GM18526 (cell line): ENCODE data around the gene ZNF425.
A peak's percentile ranks its signal among the peaks of the same experiment; 100 is the strongest.

Experiments used
- POLR2A ChIP-seq: IDR thresholded peaks from 3 replicates; pipeline ENCODE4 v1.6.1; 2011; ENCODE audit not compliant: insufficient read length; ENCODE audit errors: extremely low read depth

The ZNF425 gene

DNA sequence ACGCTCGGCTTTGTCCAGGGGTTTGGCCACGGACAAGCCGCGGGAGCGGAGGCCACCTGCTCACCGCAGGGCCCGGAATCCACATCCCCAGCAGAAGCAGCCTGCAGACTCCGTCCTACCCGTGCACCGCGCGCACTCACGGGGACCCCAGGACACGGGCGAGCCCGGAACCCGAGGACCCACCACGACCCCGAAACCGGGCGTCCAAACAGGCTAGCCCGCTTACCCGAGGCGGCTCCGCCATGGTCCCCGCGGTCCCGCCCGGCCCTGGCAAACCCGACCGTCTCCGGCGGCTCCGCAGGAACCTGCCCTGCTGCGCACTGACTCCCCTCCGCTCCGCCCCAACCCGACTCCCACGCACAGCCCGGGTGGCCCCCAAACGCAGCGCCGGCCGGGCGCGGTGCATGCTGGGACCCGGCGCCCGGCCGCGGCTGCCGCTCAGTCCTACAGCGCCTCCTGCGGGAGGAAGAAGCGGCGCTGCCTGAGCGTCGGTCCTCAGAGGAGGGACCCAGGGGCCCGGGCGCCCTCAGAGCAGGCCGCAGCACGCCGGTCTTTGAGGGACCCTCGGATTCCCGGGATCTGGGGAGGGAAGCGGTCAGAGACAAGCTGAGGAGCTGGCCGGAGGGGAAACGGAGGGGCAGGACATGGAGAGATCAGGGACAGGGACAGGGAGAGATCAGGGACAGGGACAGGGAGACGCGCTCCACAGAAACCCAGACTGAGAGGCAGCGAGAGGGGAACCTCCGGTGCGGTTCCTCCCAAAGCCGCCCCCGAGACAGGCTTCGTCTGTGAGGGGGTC is 35.5 kb downstream of the ZNF425 start, which contains the start of gene ZNF786:
TSS of gene ZNF786 (minus strand) at position 322 of the 799 bp plus-strand sequence. CDS start at position 244, 78 bp downstream.
- TF ChIP-seq POLR2A, result peak; percentile 96

DNA sequence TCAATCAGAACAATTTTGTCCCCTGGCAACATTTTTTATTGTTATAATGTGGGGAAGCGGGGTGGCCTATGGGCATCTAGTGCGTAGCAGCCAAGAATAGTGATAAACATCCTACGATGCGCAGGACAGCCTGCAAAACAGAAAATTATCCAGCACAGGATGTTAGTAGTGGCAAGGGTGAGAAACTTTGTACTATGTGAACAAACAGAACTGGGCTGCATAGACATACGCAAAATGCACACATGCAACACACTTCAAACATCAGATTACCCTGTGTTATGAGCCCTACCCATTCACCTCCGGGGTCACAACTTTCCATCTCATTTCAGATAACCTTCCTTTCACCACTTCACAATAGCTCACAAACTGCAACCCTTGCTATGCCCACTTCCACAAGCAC is 38.7 kb downstream of the ZNF425 start:
- TF ChIP-seq POLR2A, result no peak

DNA sequence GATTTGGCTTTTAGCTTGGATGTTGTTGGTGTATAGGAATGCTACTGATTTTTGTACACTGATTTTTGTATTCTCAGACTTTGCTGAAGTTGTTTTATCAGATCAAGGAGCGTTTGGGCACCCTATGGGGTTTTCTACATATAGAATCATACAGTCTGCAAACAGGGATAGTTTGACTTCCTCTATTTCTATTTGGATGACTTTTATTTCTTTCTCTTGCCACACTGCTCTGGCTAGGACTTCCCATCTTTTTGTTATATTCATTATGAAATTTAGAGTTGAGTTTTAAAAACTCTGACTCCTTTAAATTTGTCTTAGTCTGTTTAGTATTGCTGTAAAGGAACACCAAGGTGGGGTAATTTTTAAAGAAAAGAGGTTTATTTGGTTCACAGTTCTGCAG is 40.3 kb downstream of the ZNF425 start:
- TF ChIP-seq POLR2A, result no peak

DNA sequence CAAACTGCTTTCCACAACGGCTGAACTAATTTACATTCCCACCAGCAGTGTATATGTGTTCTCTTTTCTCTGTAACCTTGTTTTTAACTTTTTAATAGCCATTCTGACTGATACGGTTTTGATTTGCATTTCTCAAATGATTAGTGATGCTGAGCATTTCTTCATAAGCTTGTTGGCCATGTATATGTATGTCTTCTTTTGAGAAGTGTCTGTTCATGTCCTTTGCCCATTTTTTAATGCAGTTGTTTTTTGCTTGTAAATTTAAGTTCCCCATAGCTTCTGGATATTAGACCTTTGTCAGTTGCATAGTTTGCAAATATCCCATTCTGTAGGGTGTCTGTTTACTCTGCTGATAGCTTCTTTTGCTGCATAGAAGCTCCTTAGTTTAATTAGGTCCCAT is 41.7 kb downstream of the ZNF425 start:
- TF ChIP-seq POLR2A, result no peak

DNA sequence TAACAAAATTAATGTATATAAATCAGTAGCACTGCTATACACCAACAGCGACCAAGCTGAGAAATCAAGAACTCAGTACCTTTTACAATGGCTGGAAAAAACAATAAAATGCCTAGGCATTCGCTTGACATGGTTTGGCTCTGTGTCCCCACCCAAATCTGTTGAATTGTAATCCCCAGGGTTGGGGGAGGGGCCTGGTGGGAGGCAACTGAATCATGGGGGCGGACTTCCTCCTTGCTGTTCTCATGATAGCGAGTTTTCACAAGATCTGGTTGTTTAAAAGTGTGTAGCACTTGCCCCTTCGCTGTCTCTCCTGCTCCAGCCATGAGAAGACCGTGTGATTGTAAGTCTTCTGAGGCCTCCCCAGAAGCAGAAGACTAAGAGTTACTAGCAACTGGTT is 44.2 kb downstream of the ZNF425 start:
- TF ChIP-seq POLR2A, result no peak

DNA sequence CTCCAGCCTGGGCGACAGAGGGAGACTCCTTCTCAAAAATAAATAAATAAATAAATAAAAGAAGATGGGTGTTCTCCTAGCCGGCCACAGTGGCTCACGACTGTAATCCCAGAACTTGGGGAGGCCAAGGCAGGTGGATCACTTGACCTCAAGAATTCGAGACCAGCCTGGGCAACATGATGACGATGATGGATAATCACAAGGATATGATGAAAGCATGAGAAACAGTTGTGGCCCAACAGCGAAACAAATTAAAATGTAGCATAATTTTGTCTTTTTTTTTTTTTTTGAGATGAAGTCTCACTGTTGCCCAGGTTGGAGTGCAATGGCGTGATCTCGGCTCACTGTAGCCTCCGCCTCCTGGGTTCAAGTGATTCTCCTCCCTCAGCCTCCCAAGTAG is 48.5 kb downstream of the ZNF425 start:
- no peak for TF ChIP-seq POLR2A

DNA sequence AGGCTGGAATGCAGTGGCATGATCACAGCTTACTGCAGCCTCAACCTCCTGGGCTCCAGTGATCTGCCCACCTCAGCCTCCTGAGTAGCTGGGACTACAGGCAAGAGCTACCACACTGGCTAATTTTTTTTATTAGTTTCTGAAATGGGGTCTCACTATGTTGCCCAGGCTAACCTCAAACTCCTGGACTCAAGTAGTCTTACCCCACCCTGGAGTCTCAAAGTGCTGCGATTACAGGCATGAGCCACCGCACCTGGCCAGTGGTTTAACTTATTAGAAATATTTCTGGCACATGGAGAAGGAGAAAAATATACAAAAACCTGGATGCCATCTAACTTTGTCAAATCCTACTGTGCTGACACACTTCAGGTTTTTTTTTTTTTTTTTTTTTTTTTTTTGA is 50.8 kb downstream of the ZNF425 start:
- no peak for TF ChIP-seq POLR2A

DNA sequence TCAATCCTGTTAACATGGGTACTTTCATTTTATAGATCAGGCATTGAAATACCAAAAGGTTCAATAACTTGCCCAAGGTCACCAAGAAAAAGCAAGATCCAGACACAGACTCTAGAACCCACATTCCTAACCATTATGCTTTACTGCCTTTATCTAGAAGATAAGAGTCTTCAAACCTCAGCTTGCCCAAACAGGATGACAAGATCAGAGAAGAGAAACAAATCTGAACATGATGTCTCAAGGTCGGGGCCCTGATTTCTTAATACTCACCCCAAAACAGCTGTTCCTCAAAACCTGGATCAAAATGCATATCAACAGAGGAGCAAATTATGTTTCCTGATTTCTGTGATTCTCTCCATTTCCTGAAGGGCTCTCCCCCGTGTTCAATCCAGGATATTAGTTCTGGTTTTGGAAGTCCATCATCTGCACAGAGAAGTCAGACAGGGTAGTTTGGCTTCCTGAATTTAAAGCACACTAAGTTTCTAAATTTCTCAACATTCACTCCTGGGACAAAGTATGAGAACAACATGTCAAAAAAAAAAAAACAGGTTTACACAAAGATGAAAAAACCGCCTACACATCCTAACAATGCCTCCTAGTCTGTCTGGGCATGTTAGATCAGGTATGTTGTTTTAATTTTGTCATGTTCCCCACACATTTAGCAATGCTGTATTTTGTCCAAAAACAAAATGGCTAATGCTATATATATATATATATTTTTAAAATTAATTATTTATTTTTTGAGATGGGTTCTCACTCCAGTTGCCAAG is 51.8 kb downstream of the ZNF425 start:
- no peak for TF ChIP-seq POLR2A

DNA sequence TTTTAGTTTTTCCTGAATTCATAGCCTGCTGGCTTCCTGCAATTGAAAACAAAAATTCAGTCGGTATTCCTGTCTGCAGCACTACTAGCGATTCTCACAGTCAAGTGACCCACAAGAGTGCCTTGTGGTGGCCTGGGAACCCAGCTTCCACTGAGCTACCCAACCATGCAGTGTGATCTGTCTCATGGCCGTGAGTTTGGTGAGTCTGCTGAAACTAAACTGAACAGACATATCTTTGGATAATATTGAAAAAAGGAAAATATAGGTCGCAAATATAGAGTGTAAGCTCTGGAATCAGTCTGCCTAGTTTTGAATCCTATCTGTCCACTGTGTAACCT is 53.7 kb downstream of the ZNF425 start:
- TF ChIP-seq POLR2A, result no peak

DNA sequence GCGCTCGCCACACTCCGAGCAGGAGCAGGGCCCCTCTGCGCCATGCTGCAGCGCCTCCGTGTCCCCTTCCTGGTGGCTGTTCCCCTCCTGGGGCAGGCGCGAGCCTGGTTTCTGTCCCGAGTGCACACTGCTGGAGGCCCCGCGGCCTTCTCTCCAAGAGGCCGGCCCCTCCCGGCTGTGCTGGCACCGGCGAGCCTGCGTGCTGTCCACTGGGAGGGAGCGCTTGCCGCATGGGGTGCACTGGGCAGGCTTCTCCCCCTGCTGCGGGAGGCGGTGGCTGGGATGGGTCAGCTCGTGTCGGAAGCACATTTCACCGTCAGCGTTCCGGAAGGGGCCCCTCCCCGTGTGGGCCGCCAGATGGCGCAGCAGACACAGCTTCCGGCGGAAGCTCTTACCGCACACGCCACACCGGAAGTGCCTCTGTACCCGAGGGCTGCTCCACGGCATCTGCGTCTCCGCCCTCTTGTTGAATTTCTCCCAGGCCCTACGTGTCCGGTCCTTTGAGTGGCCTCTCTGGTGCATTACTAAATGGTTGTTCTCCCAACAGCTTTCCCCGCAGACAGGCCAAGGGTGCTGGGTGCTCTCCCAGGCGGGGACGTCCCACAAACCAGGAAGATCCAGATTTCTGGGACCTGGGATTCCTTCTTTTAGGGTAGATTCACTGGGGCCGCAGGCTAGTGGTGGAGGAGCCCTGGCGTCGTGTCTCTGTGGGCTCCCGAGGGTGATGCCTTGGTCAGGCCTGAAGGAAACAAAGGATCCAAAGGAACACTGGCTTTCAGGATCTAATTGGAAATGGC is 54.3 kb downstream of the ZNF425 start:
- no peak for TF ChIP-seq POLR2A

DNA sequence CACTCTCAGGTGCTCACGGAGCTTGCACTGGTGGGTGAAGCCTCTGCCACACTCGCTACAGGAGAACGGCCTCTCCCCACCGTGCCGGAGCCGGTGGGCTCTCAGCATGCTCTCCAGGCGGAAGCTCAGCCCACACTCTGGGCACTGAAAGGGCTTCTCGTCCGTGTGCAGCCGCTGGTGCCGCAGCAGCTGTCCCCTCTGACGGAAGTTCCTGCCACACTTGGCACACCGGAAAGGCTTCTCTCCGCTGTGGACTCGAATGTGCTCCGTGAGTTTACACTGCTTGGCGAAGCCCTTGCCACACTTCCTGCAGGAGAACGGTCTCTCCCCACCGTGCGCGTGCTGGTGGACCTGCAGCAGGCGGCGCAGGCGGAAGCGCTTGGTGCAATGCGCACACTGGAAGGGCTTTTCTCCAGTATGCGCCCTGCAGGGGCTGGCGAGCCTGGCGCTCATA is 54.9 kb downstream of the ZNF425 start:
- TF ChIP-seq POLR2A, result no peak

DNA sequence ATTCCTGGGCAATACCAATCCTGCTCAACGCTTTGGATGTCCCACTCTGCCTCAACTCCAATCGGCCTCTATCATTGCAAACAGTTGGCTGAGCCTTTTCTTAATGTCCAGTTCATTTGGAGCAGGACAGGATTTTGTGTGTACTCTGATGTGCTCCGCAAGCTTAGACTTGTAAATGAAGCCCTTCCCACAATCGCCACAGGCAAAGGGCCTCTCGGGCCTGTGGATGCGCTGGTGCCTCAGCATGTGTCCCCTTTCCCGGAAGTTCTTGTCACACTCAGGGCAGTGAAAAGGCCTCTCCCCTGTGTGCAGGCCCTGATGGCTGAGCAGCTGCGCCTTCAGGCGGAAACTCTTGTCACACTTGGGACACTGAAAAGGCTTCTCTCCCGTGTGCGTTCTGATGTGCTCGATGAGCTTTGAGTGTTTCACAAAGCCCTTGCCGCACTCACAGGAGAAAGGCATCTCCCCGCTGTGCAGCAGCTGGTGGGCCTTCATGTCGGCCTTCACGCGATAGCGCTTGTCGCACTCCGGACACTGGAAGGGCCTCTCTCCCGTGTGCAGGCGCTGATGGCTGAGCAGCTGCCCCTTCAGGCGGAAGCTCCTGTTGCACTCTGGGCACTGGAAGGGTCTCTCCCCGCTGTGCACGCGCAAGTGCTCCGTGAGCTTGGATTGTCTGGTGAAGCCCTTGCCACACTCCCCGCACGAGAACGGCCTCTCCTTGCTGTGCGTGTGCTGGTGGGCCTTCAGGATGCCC is 55.6 kb downstream of the ZNF425 start:
- no peak for TF ChIP-seq POLR2A

DNA sequence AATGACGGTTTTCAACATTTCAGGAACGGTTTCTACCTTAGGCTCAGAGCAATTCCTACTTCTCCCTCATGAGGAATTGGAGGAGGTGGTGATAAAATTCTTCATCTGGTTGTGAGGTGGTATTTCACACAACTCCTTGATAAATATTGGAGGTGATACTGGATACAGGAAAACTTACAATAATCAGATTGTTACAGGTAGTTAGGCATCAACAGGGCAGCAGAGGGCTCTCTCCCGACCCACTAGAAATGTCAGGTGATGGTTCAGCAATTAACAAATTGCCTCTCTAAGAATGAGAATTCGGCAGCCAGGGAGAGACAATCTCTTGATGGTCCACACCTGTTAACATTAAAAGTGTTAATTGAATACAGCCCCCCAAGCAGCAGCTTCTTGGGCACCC is 58.3 kb downstream of the ZNF425 start:
- no peak for TF ChIP-seq POLR2A

DNA sequence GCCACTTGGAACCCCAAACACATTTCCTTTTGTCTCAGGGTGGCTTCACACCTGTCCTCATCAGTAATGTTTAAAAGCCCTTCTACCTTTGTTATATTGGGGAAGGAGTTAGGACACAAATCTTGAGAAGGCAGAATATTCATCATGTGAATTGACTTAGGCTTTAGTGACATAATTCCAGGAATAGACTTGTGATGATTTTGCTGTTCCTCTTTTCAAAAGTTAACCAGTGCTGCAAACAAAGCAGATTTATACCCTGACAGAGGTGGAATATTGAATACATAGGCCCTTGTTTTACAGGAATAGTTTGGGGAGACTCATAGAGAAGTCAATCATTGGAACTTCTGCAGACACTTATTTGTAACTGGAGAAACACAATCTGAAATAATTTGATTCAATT is 62.6 kb downstream of the ZNF425 start:
- no peak for TF ChIP-seq POLR2A

DNA sequence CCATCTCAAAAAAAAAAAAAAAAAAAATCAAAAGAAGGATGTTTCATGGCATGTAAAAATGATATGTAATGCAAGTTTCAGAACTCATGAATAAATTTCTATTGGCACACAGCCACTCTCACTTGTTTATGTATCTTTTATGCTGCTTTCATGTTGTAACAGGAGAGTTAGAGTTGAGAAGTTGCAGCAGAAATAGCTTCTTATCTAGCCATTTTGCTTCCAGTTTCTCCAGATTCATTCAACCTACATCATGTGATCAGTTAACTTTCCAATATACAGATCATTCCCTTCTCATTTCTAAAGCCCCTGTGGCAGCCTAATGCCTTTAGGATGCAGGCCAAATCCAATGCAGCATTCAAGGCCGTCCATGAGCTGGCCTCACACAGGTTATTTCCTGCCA is 66.0 kb downstream of the ZNF425 start:
- no peak for TF ChIP-seq POLR2A
